ENCODE data around the gene SCFD2. TPM values are rescaled to one million over a fixed set of nuclear protein-coding genes. Genes with fewer than 3 reads are reported as not detected.
"Not testable (repeated sequence)": the region's sequence is repeated elsewhere in the genome, so short reads cannot be mapped to it uniquely, and the experiment has no call there.

The SCFD2 gene
- polyA plus RNA-seq, 4 donors, result 12.0 to 15.5 (median 14.1) TPM

GRCh38 chr4:53064609-53065008 is 301.3 kb downstream of the SCFD2 start:
- DNase-seq (ENCODE audit: low read depth in 4 of 4, low spot score in 2 of 4), result no peak

GRCh38 chr4:53061091-53061850 is 304.6 kb downstream of the SCFD2 start:
- no peak for DNase-seq (ENCODE audit: low read depth in 4 of 4, low spot score in 2 of 4)

GRCh38 chr4:53060278-53060677 is 305.6 kb downstream of the SCFD2 start:
- DNase-seq (ENCODE audit: low read depth in 4 of 4, low spot score in 2 of 4), result no peak

GRCh38 chr4:53059871-53060270 is 306.0 kb downstream of the SCFD2 start:
- DNase-seq (ENCODE audit: low read depth in 4 of 4, low spot score in 2 of 4), result no peak

- no peak for DNase-seq (ENCODE audit: low read depth in 4 of 4, low spot score in 2 of 4)
These were observed 306.6 kb downstream of the SCFD2 start for GRCh38 chr4:53059256-53059655.

GRCh38 chr4:53057679-53058078 is 308.2 kb downstream of the SCFD2 start:
- DNase-seq (ENCODE audit: low read depth in 4 of 4, low spot score in 2 of 4), result no peak

GRCh38 chr4:53057108-53057507 is 308.8 kb downstream of the SCFD2 start:
- not testable (repeated sequence) for DNase-seq (ENCODE audit: low read depth in 4 of 4, low spot score in 2 of 4)

- DNase-seq (ENCODE audit: low read depth in 4 of 4, low spot score in 2 of 4), result no peak
These were observed 310.0 kb downstream of the SCFD2 start for GRCh38 chr4:53055716-53056403.

- DNase-seq (ENCODE audit: low read depth in 4 of 4, low spot score in 2 of 4), result no peak
These were observed 310.6 kb downstream of the SCFD2 start for GRCh38 chr4:53055274-53055673.

- DNase-seq (ENCODE audit: low read depth in 4 of 4, low spot score in 2 of 4), result no peak
These were observed 315.5 kb downstream of the SCFD2 start for GRCh38 chr4:53050361-53050774.

- no peak for DNase-seq (ENCODE audit: low read depth in 4 of 4, low spot score in 2 of 4)
These were observed 316.3 kb downstream of the SCFD2 start for GRCh38 chr4:53049528-53049927.

GRCh38 chr4:53044651-53044960 is 321.3 kb downstream of the SCFD2 start:
- DNase-seq (ENCODE audit: low read depth in 4 of 4, low spot score in 2 of 4), result no peak

- no peak for DNase-seq (ENCODE audit: low read depth in 4 of 4, low spot score in 2 of 4)
These were observed 321.8 kb downstream of the SCFD2 start for GRCh38 chr4:53043891-53044650.

GRCh38 chr4:53043055-53043454 is 322.8 kb downstream of the SCFD2 start:
- DNase-seq (ENCODE audit: low read depth in 4 of 4, low spot score in 2 of 4), result no peak

GRCh38 chr4:53040851-53041250 is 325.0 kb downstream of the SCFD2 start:
- DNase-seq (ENCODE audit: low read depth in 4 of 4, low spot score in 2 of 4), result no peak

GRCh38 chr4:53040459-53040815 is 325.4 kb downstream of the SCFD2 start:
- no peak for DNase-seq (ENCODE audit: low read depth in 4 of 4, low spot score in 2 of 4)

- no peak for DNase-seq (ENCODE audit: low read depth in 4 of 4, low spot score in 2 of 4)
These were observed 326.0 kb downstream of the SCFD2 start for GRCh38 chr4:53039741-53040458.

GRCh38 chr4:53037892-53038291 is 328.0 kb downstream of the SCFD2 start:
- no peak for DNase-seq (ENCODE audit: low read depth in 4 of 4, low spot score in 2 of 4)

GRCh38 chr4:53032908-53033307 is 333.0 kb downstream of the SCFD2 start:
- not testable (repeated sequence) for DNase-seq (ENCODE audit: low read depth in 4 of 4, low spot score in 2 of 4)

- DNase-seq (ENCODE audit: low read depth in 4 of 4, low spot score in 2 of 4), result no peak
These were observed 339.6 kb downstream of the SCFD2 start for GRCh38 chr4:53026233-53026632.

GRCh38 chr4:53023677-53024299 is 342.1 kb downstream of the SCFD2 start:
- DNase-seq (ENCODE audit: low read depth in 4 of 4, low spot score in 2 of 4), result no peak

Data from left renal cortex interstitium (tissue), 4 donors.